GM12801 (cell line): ENCODE results near the gene ZNF19.

Experiments
- CTCF ChIP-seq: IDR thresholded peaks from one replicate; pipeline ENCODE4 v1.5.1; 2011; ENCODE audit warnings: control low read depth; ENCODE audit not compliant: insufficient read length; ENCODE audit errors: extremely low read depth

Gene ZNF19

DNA sequence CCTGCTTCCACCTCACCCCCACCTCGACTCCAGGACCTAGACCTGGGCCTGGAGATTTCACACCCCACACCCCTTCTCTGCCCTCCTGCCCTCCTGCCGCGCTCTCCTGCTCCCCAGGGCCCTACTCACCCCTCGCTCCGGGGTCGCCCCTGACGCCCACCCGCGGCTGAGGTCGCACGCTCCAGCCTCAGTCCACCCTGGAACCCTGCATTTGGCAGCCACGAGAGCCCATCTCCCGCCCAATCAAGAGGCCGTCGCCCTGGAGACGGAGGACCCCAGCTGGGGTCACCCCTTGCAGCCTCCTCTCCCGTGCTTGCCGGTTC, 63.4 kb downstream of the ZNF19 start:
- TF ChIP-seq CTCF, result no peak

- TF ChIP-seq CTCF, result no peak
Observed at GRCh38 chr16:71424626-71425025, 64.5 kb downstream of the ZNF19 start.

- no peak for TF ChIP-seq CTCF
Observed at GRCh38 chr16:71423865-71424264, 65.3 kb downstream of the ZNF19 start.
